Epithelial cell of esophagus (primary cell): Measurements from ENCODE around the gene DPEP2.

Experiments
- DNase-seq: peaks from one replicate; pipeline ENCODE4 v3.0.0; 2010; ENCODE audit warnings: low read depth
- H3K4me3 ChIP-seq: 2 replicates; pipeline ENCODE4 v1.5.1; 2011; ENCODE audit warnings: mild to moderate bottlenecking, low read length, control low read depth
- CTCF ChIP-seq: IDR thresholded peaks from 2 replicates; pipeline ENCODE4 v1.5.1; 2011; ENCODE audit warnings: low read depth, mild to moderate bottlenecking, low read length, control low read depth, inconsistent platforms; ENCODE audit not compliant: insufficient read depth; ENCODE audit errors: missing control alignments

The DPEP2 gene

GRCh38 chr16:67986949-67987348 lies 12.3 kb downstream of the DPEP2 start:
- H3K4me3 ChIP-seq = no peak overlapping the region
- no peak for TF ChIP-seq CTCF
- DNase-seq = no peak

- no peak for DNase-seq
- no peak overlapping the region for H3K4me3 ChIP-seq
- no peak for TF ChIP-seq CTCF
These were observed 17.1 kb downstream of the DPEP2 start for GRCh38 chr16:67982011-67982696.

GRCh38 chr16:67979955-67980678 lies 19.2 kb downstream of the DPEP2 start, which contains the start of gene DPEP3:
Gene DPEP3 (minus strand): TSS chr16:67980499. CDS start chr16:67980380, 119 bp downstream.
- no peak for DNase-seq
- no peak within 1 kb of the TSS for H3K4me3 ChIP-seq
- TF ChIP-seq CTCF = no peak

GRCh38 chr16:67977469-67978227 lies 21.6 kb downstream of the DPEP2 start:
- no peak for TF ChIP-seq CTCF
- H3K4me3 ChIP-seq = no peak overlapping the region
- no peak for DNase-seq

- no peak for TF ChIP-seq CTCF
- no peak for DNase-seq
These were observed 22.3 kb downstream of the DPEP2 start for GRCh38 chr16:67977005-67977404.

GRCh38 chr16:67976205-67976604 lies 23.1 kb downstream of the DPEP2 start:
- no peak for TF ChIP-seq CTCF
- H3K4me3 ChIP-seq = no peak overlapping the region
- DNase-seq = no peak

More at GRCh38 chr16:67977005-67977404, 22.3 kb downstream of the DPEP2 start:
- no peak overlapping the region for H3K4me3 ChIP-seq
